Tibial artery (tissue), 4 donors: ENCODE measurements around the gene WDR59.

Experiments
- DNase-seq, 2 donors: peaks; one replicate each; pipeline ENCODE4 v3.0.0-alpha.2; 2019
- H3K27ac ChIP-seq, 2 donors: fragments of 200-600 bp; sonication (generic) in 1 of 2; 1 replicate in 1 of 2; 2 replicates in 1 of 2; pipeline ENCODE4 v1.5.1; 2018 to 2019; ENCODE audit warnings: mild to moderate bottlenecking in 1 of 2
- H3K27me3 ChIP-seq, 2 donors: fragments of 200-600 bp; sonication (generic) in 1 of 2; one replicate each; pipeline versions ENCODE4 v1.5.1 to v1.6.0; 2016 to 2019
- H3K36me3 ChIP-seq, 3 donors: fragments of 200-600 bp; sonication (generic) in 2 of 3; one replicate each; pipeline ENCODE4 v1.5.1; 2016 to 2019; ENCODE audit warnings: mild to moderate bottlenecking in 2 of 3
- H3K4me1 ChIP-seq, 4 donors: fragments of 200-600 bp; sonication (generic) in 2 of 4; 1 replicate in 3 of 4; 2 replicates in 1 of 4; pipeline ENCODE4 v1.5.1; 2016 to 2019
- H3K4me3 ChIP-seq, 2 donors: fragments of 200-600 bp; sonication (generic) in 1 of 2; 1 replicate in 1 of 2; 2 replicates in 1 of 2; pipeline ENCODE4 v1.5.1; 2018 to 2019; ENCODE audit warnings: mild to moderate bottlenecking in 2 of 2
- H3K9me3 ChIP-seq, 3 donors: fragments of 200-600 bp; sonication (generic) in 1 of 3; one replicate each; pipeline ENCODE4 v1.5.1; 2016 to 2019
- intact Hi-C: fragments of 100-400 bp; cut with DNase I; formaldehyde crosslinking; loops from one replicate; pipeline ENCODE4 v1.15.0; 2023; ENCODE audit warnings: low total_unique reads
- TF ChIP-seq, protein P1 (sequence below), 2 experiments: fragments of 200-600 bp in 1 of 2; fragments of 450-650 bp in 1 of 2; IDR thresholded peaks; one replicate each; pipeline ENCODE4 v1.5.1; 2017 to 2019; ENCODE audit warnings: antibody characterized with exemption in 2 of 2, mild to moderate bottlenecking in 1 of 2, moderate library complexity in 1 of 2

WDR59 gene

DNA sequence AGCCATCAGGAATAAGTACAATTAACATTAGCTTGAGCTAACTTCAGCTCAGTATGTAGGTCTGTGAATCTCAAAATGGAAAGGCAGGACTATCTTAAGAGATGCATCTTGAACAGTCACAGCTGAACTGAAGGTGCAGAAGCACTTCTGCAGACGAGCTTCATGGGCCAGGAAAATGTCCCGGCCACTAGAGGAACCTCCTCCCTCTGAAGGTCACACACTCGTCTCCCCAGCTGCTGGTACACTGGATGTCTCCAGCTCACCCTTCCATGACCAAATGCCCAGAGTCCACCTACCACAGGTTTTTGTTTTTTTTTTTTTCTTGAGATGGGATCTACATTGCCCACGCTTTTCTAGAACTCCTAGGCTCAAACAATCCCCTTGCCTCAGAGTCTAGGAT lies 33.2 kb downstream of the WDR59 start:
- no peak overlapping the region for H3K4me3 ChIP-seq
- no peak overlapping the region for H3K27ac ChIP-seq
- H3K4me1 ChIP-seq = no peaks in the 10 kb centered on the region
- no peaks in the 10 kb centered on the region for H3K27me3 ChIP-seq
- TF ChIP-seq, protein P1, sequence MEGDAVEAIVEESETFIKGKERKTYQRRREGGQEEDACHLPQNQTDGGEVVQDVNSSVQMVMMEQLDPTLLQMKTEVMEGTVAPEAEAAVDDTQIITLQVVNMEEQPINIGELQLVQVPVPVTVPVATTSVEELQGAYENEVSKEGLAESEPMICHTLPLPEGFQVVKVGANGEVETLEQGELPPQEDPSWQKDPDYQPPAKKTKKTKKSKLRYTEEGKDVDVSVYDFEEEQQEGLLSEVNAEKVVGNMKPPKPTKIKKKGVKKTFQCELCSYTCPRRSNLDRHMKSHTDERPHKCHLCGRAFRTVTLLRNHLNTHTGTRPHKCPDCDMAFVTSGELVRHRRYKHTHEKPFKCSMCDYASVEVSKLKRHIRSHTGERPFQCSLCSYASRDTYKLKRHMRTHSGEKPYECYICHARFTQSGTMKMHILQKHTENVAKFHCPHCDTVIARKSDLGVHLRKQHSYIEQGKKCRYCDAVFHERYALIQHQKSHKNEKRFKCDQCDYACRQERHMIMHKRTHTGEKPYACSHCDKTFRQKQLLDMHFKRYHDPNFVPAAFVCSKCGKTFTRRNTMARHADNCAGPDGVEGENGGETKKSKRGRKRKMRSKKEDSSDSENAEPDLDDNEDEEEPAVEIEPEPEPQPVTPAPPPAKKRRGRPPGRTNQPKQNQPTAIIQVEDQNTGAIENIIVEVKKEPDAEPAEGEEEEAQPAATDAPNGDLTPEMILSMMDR (IDR thresholded peaks at IDR 0.05) = no peak
- DNase-seq = peak in 1 of 2 donors; percentile 24
- peaks cover 48 to 96% (median 77%) of the 10 kb centered on the region in 3 donors for H3K36me3 ChIP-seq
- intact Hi-C loops = no loop called here
- no peaks in the 10 kb centered on the region for H3K9me3 ChIP-seq

DNA sequence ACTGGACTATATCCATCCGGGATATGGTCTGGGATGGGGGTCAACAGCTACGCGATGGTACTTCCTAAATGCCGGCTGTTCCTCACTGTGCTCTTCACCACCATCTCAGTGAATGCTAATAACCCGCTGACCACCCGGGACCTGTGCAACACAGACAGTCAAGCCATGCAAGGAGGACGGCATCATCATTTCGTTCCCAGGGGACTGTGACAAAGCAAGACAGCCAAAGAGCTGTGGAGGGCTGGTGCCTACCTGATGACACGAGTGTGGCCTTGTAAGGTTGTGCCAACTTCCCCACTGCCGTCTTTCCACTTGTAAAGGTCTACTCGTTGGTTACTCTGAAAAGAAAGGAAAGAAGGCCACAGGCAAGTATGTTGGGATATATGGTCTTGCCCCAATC lies 33.7 kb downstream of the WDR59 start:
- H3K9me3 ChIP-seq = no peaks in the 10 kb centered on the region
- no peak overlapping the region for H3K27ac ChIP-seq
- no peaks in the 10 kb centered on the region for H3K4me1 ChIP-seq
- DNase-seq = peak in 1 of 2 donors; percentile 15
- no peaks in the 10 kb centered on the region for H3K27me3 ChIP-seq
- TF ChIP-seq, protein P1 (IDR thresholded peaks at IDR 0.05) = no peak
- H3K4me3 ChIP-seq = no peak overlapping the region
- intact Hi-C loops = no loop called here
- peaks cover 52 to 96% (median 79%) of the 10 kb centered on the region in 3 donors for H3K36me3 ChIP-seq

DNA sequence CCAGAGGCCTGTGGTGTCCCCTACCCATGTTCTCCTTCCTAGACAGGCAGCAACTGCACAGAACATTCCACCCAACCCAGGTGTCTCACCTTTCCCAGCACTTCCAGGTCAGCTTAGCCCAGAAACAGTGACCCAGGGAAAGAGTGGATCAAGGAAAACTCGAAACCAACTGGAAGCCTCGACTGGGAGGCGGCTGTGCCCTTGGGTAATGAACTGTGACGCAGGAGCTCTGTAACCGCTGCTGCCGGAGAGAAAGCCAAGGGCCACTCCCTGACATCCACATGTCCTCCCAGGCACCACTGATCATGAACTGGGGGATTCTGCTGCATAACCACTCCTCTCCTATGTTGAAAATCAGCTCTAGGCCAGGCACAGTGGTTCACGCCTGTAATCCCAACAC lies 34.4 kb downstream of the WDR59 start:
- H3K36me3 ChIP-seq = peaks cover 59 to 96% (median 77%) of the 10 kb centered on the region in 3 donors
- TF ChIP-seq, protein P1 (IDR thresholded peaks at IDR 0.05) = no peak

DNA sequence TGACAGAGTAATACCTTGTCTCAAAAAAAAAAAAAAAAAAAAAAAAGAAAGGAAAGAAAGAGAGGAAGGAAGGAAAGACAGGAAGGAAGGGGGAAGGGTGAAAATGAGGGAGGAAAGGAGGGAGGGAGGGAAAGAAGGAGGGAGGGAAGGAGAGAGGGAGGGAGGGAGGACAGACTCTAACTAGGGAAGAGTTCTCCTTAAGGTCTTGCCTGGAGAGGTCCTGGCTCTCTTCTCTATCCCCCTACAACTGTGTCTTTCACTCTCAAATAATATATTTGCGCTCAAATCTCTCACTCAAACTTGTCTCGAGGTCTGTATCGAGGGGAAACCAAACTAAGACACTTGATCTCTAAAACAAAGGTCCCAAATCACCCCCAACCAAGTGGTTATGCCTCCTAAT lies 35.6 kb downstream of the WDR59 start:
- Histone ChIP-seq H3K27ac (no peak overlapping the region), H3K4me3 (no peak overlapping the region), H3K36me3 (peaks cover 59 to 96% (median 71%) of the 10 kb centered on the region in 3 donors), H3K27me3 (no peaks in the 10 kb centered on the region), H3K4me1 (no peaks in the 10 kb centered on the region), H3K9me3 (no peaks in the 10 kb centered on the region)
- TF ChIP-seq, protein P1 (IDR thresholded peaks at IDR 0.05) = no peak
- no peak for DNase-seq
- intact Hi-C loops = no loop called here

More for the DNA sequence above, 34.4 kb downstream of the WDR59 start:
- H3K27me3 ChIP-seq = no peaks in the 10 kb centered on the region
- no peaks in the 10 kb centered on the region for H3K4me1 ChIP-seq
- H3K9me3 ChIP-seq = no peaks in the 10 kb centered on the region
- intact Hi-C loops = no loop called here
- H3K4me3 ChIP-seq = no peak overlapping the region
- no peak overlapping the region for H3K27ac ChIP-seq
- DNase-seq = peak in 1 of 2 donors; percentile 13

DNA sequence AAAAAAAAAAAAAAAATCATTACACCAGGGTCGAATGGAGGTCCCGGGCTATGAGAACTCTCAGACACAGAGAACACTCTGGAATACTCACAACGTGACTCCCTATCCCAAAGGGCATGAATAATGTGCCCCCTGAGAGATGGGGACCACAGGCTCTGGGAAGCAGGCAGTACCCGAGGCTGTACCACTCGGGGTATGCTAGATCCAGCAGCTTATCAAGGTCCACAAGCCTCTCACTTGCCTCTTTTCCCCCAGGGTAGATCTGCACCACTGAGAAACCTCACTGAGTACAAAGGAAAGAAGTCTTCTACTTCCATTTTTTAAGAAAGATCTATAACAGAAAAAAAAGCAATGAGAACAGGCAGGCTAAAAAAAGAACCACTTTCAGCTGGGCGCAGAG lies 40.5 kb downstream of the WDR59 start:
- Histone ChIP-seq H3K36me3 (peaks cover 62 to 96% (median 72%) of the 10 kb centered on the region in 3 donors), H3K27ac (no peak overlapping the region), H3K4me1 (no peaks in the 10 kb centered on the region), H3K4me3 (no peak overlapping the region), H3K9me3 (no peaks in the 10 kb centered on the region), H3K27me3 (no peaks in the 10 kb centered on the region)
- TF ChIP-seq, protein P1 (IDR thresholded peaks at IDR 0.05) = no peak
- DNase-seq = peak in 1 of 2 donors; percentile 6
- intact Hi-C loops = no loop called here
